K562 (cell line): ENCODE results near the gene WWP2. TPM values are rescaled to one million over a fixed set of nuclear protein-coding genes. Genes with fewer than 3 reads are reported as not detected.

ENCODE experiments used
- BACH1 ChIP-seq: fragments of 200-800 bp; sonication (Bioruptor generic); IDR thresholded peaks from 2 replicates; pipeline ENCODE4 v1.6.1; 2016; ENCODE audit warnings: missing genetic modification characterization, missing compliant biosample characterization
- BRCA1 ChIP-seq, 2 experiments: fragments of 450-650 bp in 1 of 2; sonication (generic) in 1 of 2; formaldehyde crosslinking in 1 of 2; IDR thresholded peaks; 2 replicates each; pipeline versions ENCODE4 v1.5.0 to v1.6.1; 2017 to 2020; ENCODE audit warnings: mild to moderate bottlenecking in 1 of 2, missing genetic modification reagents in 1 of 2
- BRD9 ChIP-seq: fragments of 450-650 bp; IDR thresholded peaks from 2 replicates; pipeline ENCODE4 v1.6.1; 2018; ENCODE audit warnings: low read depth; ENCODE audit not compliant: partially characterized antibody
- CREB1 ChIP-seq, 2 experiments: sonication (generic) in 1 of 2; formaldehyde crosslinking in 1 of 2; IDR thresholded peaks; 2 replicates each; pipeline versions ENCODE4 v1.6.1 to v1.8.0; 2012 to 2022; ENCODE audit warnings: inconsistent platforms in 1 of 2, mild to moderate bottlenecking in 1 of 2, missing genetic modification reagents in 1 of 2, moderate library complexity in 1 of 2
- ELF1 ChIP-seq: fragments of 200-800 bp; sonication (Bioruptor generic); IDR thresholded peaks from 2 replicates; pipeline ENCODE4 v1.6.1; 2016; ENCODE audit warnings: missing genetic modification characterization, missing compliant biosample characterization
- FOS ChIP-seq: IDR thresholded peaks from 3 replicates; pipeline ENCODE4 v1.6.1; 2011; ENCODE audit not compliant: insufficient read length; ENCODE audit errors: extremely low read depth
- NRF1 ChIP-seq, 2 experiments: fragments of 450-650 bp; IDR thresholded peaks in 1 of 2; conservative IDR thresholded peaks in 1 of 2; 2 replicates each; pipeline ENCODE4 v1.6.1; 2014; ENCODE audit warnings: mild to moderate bottlenecking in 2 of 2
- POLR3G ChIP-seq: IDR thresholded peaks from 2 replicates; pipeline ENCODE4 v1.6.1; 2011; ENCODE audit not compliant: insufficient read length, insufficient replicate concordance; ENCODE audit errors: extremely low read depth
- RAD51 ChIP-seq: fragments of 450-650 bp; IDR thresholded peaks from 2 replicates; pipeline ENCODE4 v1.7.1; 2016; ENCODE audit warnings: low read depth, mild to moderate bottlenecking, borderline replicate concordance
- SPI1 ChIP-seq: IDR thresholded peaks from 2 replicates; pipeline ENCODE4 v1.6.1; 2011; ENCODE audit warnings: low read depth, low read length, control low read depth, borderline replicate concordance
- TGIF2 ChIP-seq: sonication (generic); formaldehyde crosslinking; IDR thresholded peaks from 2 replicates; pipeline ENCODE4 v1.8.1; 2022; ENCODE audit warnings: mild to moderate bottlenecking, missing genetic modification reagents, moderate library complexity
- TSC22D4 ChIP-seq: fragments of 450-650 bp; IDR thresholded peaks from 2 replicates; pipeline ENCODE4 v1.6.1; 2016; ENCODE audit warnings: missing genetic modification characterization, missing biosample characterization, control low read depth
- ZBTB17 ChIP-seq: fragments of 450-650 bp; formaldehyde crosslinking; IDR thresholded peaks from 2 replicates; pipeline ENCODE4 v1.4.0; 2020; ENCODE audit warnings: mild to moderate bottlenecking
- ZFPM2 ChIP-seq: fragments of 250-450 bp; sonication (Bioruptor Pico); IDR thresholded peaks from 2 replicates; pipeline ENCODE4 v1.5.1; 2022; ENCODE audit warnings: mild to moderate bottlenecking
- polyA plus RNA-seq, 8 experiments: library from polyadenylated mRNA; depleted of rRNA in 4 of 8; stranded (reverse) in 5 of 8; unstranded in 3 of 8; fragments of >200 nt; fragmentation: Nextera tagmentation in 2 of 8; fragmentation: Illumina TruSeq in 1 of 8; extraction: Ambion mirVana in 2 of 8; extraction: Trizol in 1 of 8; gene quantifications; 2 replicates each; pipeline versions ENCODE4 v1.2.1 to v1.2.3, GENCODE V29; 2011 to 2014; ENCODE audit warnings: inconsistent platforms in 1 of 8, missing spikeins in 1 of 8
- total RNA-seq, 7 experiments: library from RNA; depleted of rRNA in 6 of 7; stranded (reverse); fragments of >200 nt in 6 of 7; fragmentation: Illumina TruSeq in 2 of 7; extraction: Trizol in 2 of 7; gene quantifications; 2 replicates each; pipeline versions ENCODE4 v1.2.1 to v1.2.3, GENCODE V29; 2011 to 2021; ENCODE audit warnings: low replicate concordance in 1 of 7
- TF ChIP-seq, protein P1 (sequence below): sonication (generic); formaldehyde crosslinking; IDR thresholded peaks from 2 replicates; pipeline ENCODE4 v1.8.1; 2022; ENCODE audit warnings: missing genetic modification reagents
- TF ChIP-seq, protein P2 (sequence below): fragments of 250-450 bp; sonication (Bioruptor Pico); IDR thresholded peaks from 2 replicates; pipeline ENCODE4 v1.5.0; 2021; ENCODE audit warnings: mild to moderate bottlenecking, borderline replicate concordance
- TF ChIP-seq, protein P3 (sequence below): sonication (generic); formaldehyde crosslinking; IDR thresholded peaks from 2 replicates; pipeline ENCODE4 v1.8.1; 2023; ENCODE audit warnings: missing genetic modification reagents, mild to moderate bottlenecking, borderline replicate concordance

Gene WWP2
- total and polyA plus RNA-seq, 9 of the 15 experiments (the other 6 are each of a cell fraction or from before 2014, with no cell fraction given), result 1.9 to 34.4 (median 14.6) TPM

DNA sequence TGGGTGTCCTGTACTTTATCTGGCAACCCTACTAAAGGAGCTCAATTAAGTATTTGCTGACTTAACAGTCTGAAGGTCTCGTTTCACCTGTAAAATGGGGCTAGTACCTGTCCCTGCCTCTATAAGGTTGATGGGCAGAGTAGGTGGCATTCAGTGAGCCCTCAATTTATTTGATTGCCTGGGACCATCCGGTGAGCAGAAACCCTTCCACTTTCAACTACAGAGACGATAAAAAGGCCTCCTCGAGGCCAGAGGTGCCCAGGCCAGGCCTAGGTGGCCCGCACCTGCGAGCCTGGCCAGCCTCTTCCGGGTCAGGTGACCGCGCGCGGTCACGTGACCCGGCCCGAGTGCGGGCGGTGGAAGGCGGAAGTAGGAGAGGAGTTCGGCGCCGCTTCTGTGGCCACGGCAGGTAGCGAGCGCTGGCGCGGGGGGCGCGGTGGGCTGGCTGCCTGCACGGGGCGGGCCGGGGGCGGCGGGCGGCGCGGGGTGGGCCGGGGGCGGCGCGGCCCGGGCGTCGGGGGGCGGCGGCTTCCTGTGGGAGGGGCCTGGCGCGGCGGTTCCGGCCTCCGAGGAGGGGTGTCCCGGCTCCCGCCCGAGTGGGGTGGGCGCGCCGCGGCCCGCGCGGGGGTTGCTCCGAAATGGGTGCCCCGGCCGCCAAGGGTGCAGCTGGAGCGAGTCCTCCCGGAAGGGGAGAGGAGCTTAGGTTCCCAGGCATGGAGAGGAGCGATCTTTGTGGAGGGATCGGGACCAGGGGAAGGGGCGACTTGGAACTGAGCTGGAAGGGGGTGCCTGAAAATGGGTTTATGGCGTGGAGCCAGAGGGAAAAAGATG is at the start of gene WWP2 (continued):
- TF ChIP-seq, protein P1, sequence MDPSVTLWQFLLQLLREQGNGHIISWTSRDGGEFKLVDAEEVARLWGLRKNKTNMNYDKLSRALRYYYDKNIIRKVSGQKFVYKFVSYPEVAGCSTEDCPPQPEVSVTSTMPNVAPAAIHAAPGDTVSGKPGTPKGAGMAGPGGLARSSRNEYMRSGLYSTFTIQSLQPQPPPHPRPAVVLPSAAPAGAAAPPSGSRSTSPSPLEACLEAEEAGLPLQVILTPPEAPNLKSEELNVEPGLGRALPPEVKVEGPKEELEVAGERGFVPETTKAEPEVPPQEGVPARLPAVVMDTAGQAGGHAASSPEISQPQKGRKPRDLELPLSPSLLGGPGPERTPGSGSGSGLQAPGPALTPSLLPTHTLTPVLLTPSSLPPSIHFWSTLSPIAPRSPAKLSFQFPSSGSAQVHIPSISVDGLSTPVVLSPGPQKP (CRISPR knock-in tag), result no peak
- TF ChIP-seq TGIF2 (CRISPR knock-in tag) (no peak), BACH1 (tag) (no peak), FOS (peak; percentile 77), ZBTB17 (CRISPR knock-in tag) (no peak), ZFPM2 (CRISPR knock-in tag) (no peak), CREB1 (IDR thresholded peaks at IDR 0.05) (no peak; the same call in 1 of the 2 replicates), CREB1 (CRISPR knock-in tag; IDR thresholded peaks at IDR 0.05) (no peak), TSC22D4 (no peak), RAD51 (peak; percentile 99), NRF1 (conservative IDR thresholded peaks at IDR 0.05 in 1 of 2, IDR thresholded peaks at IDR 0.05 in 1 of 2) (peak in 1 of 2 experiments; percentile 27; a peak in 2 of 4 replicates), SPI1 (0 out of 2 replicates have a peak, but pooled peaks have one; percentile 22), BRCA1 (IDR thresholded peaks at IDR 0.05) (no peak), BRCA1 (CRISPR knock-in tag; IDR thresholded peaks at IDR 0.05) (no peak), ELF1 (tag) (peak; percentile 100), BRD9 (no peak), POLR3G (no peak)
- TF ChIP-seq, protein P2, sequence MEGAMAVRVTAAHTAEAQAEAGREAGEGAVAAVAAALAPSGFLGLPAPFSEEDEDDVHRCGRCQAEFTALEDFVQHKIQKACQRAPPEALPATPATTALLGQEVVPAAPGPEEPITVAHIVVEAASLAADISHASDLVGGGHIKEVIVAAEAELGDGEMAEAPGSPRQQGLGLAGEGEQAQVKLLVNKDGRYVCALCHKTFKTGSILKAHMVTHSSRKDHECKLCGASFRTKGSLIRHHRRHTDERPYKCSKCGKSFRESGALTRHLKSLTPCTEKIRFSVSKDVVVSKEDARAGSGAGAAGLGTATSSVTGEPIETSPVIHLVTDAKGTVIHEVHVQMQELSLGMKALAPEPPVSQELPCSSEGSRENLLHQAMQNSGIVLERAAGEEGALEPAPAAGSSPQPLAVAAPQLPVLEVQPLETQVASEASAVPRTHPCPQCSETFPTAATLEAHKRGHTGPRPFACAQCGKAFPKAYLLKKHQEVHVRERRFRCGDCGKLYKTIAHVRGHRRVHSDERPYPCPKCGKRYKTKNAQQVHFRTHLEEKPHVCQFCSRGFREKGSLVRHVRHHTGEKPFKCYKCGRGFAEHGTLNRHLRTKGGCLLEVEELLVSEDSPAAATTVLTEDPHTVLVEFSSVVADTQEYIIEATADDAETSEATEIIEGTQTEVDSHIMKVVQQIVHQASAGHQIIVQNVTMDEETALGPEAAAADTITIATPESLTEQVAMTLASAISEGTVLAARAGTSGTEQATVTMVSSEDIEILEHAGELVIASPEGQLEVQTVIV (CRISPR knock-in tag), result no peak
- TF ChIP-seq, protein P3, sequence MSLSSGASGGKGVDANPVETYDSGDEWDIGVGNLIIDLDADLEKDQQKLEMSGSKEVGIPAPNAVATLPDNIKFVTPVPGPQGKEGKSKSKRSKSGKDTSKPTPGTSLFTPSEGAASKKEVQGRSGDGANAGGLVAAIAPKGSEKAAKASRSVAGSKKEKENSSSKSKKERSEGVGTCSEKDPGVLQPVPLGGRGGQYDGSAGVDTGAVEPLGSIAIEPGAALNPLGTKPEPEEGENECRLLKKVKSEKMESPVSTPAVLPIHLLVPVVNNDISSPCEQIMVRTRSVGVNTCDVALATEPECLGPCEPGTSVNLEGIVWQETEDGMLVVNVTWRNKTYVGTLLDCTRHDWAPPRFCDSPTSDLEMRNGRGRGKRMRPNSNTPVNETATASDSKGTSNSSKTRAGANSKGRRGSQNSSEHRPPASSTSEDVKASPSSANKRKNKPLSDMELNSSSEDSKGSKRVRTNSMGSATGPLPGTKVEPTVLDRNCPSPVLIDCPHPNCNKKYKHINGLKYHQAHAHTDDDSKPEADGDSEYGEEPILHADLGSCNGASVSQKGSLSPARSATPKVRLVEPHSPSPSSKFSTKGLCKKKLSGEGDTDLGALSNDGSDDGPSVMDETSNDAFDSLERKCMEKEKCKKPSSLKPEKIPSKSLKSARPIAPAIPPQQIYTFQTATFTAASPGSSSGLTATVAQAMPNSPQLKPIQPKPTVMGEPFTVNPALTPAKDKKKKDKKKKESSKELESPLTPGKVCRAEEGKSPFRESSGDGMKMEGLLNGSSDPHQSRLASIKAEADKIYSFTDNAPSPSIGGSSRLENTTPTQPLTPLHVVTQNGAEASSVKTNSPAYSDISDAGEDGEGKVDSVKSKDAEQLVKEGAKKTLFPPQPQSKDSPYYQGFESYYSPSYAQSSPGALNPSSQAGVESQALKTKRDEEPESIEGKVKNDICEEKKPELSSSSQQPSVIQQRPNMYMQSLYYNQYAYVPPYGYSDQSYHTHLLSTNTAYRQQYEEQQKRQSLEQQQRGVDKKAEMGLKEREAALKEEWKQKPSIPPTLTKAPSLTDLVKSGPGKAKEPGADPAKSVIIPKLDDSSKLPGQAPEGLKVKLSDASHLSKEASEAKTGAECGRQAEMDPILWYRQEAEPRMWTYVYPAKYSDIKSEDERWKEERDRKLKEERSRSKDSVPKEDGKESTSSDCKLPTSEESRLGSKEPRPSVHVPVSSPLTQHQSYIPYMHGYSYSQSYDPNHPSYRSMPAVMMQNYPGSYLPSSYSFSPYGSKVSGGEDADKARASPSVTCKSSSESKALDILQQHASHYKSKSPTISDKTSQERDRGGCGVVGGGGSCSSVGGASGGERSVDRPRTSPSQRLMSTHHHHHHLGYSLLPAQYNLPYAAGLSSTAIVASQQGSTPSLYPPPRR, result no peak
